Stimulated activated CD8-positive, alpha-beta memory T cell treated with anti-CD3 and anti-CD28 coated beads, Interleukin-4, amount 100 ng/mL, for 1 hour (primary cell): Measurements from ENCODE around the gene CCNE1.
"Not testable (repeated sequence)": the region's sequence is repeated elsewhere in the genome, so short reads cannot be mapped to it uniquely, and the experiment has no call there.

Experiments used
- DNase-seq, 2 donors: peaks; one replicate each; pipeline ENCODE4 v3.0.0-alpha.2; 2020; ENCODE audit warnings: low read depth in 2 of 2, low spot score in 1 of 2

Gene CCNE1

DNA sequence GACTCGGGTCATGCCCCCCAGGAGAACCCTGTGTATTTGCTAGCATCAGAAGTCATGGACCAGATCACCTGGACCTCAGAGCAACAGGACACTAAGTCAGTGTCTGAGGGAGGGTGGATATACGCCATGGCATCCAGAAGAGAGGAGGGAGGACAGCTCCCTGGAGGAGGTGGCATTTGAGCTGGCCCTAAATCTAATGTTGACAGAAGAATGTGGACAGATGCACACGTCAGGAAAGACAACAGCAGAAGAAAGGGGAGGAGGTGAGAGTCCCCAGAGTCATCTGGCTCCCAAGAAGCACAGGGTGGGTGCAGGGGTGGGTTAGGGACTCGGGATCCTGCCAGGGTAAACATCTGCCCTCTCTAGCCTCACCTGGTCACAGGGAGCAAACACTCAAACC lies 24.5 kb upstream of the CCNE1 start:
- no peak for DNase-seq

DNA sequence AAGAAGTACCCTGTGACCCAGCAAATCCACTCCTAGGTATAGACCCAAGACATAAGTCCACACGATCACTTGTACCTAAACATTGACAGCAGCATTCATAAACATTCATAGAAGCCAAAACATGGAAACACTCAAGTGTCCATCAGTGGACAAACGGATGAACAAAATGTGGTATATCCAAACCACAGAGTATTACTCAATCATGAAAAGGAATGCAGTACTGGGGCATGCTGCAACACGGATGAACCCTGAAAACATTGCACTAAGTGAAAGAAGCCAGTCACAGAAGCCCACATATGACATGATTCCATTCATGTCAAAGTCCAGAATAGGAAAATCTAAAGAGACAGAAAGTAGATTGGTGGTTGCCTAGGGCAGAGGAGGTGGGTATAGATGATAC lies 22.8 kb upstream of the CCNE1 start:
- no peak for DNase-seq

DNA sequence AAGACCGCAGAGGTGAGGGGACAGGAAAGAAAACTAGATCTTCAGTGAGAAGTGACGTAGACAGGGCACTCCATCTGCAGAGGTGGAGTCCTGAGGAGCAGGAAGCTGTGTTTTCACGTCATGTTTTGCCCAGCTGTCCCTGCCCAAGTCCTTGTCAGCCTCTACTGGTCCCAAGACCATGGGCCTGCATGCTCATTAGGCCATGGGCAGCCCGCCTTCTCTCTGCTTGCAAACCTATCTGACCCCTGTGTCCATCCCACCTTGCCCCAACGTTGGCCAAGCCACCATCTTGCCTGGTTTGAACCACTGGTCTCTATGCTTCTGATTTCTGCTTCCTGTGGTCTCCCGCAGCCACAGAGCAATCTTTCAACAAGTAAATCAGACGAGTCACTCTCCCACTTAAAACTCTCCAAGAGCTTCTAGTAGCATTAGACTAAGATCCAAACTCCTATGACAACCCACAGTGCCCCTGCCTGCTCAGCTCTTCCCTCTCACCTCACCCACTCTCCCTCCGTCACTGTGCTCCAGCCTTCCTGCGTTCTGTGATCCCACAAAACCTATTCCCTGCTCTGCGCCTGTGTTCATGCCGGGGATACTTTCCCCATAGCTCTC lies 18.6 kb upstream of the CCNE1 start:
- DNase-seq: no peak

DNA sequence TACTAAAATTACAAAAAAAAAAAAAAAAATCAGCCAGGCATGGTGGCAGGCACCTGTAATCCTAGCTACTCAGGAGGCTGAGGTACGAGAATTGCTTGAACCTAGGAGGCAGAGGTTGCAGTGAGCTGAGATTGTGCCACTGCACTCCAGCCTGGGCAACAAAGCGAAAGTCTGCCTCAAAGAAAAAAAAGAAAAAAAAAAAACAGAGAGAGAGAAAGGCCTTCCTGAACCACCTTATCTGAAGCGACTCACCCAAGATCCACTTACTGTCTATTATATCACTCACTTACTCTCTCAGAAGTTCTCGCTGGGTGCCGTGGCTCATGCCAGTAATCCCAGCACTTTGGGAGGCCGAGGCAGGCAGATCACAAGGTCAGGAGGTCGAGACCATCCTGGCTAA lies 17.3 kb upstream of the CCNE1 start:
- not testable (repeated sequence) for DNase-seq

DNA sequence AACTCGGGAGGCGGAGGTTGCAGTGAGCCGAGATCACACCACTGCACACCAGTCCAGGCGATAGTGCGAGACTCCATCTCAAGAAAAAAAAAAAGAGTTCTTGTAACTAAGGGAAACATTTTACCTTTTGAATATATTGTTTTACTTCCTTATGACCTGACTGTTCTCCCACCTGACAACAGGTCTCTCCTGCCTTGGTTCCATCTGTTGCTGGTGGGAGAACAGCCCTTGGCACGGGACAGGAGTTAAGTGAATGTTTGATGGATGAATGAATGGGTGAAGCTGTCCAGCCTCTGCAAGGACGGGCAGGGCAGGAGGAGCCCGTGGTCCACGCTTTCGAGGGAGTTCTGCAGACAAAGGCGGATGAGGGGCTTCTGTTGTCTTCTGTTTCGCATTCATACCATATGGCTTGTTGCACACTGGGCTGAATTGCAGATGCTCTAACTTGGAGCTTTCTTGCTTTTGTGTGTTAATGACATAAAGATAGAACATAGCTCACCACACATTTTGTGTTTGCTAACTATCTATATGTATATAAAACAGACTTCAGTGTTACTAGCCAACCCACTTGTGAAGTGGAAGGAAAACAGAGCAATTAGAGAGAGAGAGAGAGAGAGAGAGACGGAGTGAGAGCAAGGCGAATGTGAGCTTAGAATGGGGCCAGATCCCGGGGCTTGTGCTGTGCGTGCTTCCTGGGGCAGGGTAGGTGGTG lies 16.2 kb upstream of the CCNE1 start:
- DNase-seq: no peak

DNA sequence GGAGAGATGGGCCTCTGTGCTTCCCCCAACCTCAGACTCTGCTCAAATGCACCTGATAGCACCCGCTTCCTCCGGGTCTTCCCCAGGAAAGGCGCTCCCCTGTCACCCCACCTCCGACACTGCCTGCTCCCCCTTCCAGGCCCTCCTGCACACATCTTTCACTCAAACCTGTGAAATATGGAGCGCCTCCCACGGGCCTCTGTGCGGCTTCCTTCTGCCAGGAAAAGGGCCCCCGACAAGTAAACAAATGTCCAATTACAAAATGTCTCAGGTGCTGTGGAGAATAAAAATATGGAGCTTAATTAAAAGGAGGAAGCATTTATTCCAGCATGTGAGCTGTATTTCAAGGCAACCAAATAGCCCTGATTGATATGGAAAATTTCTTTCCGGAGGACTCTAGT lies 15.6 kb upstream of the CCNE1 start:
- DNase-seq: no peak

DNA sequence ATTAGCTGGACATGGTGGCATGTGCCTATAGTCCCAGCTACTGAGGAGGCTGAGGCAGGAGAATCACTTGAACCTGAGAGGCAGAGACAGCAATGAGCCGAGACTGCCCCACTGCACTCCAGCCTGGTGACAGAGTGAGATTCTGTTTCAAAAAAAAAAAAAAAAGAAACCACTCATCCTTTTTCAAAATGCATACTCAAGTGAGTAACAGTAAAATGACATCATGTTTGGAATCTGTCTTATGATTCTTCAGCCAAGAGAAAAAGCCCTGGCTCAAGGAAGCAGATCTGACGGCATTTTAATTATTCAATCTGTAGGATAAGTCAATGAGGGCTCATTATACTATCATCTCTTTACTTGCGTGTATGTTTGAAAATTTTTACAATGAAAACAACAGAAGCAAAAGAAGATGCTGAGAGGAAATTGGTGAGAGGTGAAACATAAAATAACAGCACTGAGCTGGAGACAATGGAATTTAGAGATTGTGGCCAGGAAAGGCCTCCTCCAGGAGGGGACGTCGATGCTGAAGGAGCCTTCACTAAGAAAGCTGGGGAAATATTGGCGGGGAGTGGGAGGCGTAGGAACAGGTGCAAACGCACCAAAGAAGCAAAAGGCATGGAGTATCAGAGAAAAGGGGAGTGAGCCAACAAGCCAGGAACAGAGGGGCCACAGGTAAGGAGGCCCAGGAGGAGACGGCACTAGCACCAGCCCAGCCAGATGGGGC lies 12.9 kb upstream of the CCNE1 start:
- no peak for DNase-seq

DNA sequence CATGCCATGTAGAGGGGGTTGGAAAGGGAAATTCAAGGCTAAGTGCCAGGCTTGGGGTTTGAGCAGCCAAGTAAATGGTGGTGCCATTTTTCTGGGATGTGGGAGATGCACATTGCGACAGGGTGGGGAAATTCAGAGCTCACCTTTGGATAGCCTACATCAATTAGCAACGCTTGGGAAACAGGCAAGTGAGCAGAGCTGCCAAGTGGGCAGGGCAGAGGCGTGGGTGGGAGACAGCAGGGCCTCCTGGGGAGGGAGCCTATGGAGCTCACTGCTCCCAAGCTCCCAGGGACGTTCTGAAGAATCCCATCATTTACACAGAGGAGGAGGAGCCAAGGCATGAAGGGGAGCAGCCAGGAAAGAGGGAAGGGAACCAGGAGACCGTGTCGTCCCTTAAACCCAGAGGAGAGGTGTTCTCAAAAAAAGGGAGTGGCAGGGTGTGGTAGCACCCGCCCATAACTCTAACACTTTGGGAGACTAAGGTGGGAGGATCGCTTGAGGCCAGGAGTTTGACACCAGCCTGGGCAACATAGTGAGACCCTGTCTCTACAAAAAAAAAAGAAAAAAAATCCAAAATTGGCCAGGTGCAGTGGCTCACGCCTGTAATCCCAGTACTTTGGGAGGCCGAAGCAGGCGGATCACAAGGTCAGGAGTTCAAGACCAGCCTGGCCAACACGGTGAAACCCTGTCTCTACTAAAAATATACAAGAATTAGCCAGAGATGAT lies 11.5 kb upstream of the CCNE1 start:
- DNase-seq: no peak

DNA sequence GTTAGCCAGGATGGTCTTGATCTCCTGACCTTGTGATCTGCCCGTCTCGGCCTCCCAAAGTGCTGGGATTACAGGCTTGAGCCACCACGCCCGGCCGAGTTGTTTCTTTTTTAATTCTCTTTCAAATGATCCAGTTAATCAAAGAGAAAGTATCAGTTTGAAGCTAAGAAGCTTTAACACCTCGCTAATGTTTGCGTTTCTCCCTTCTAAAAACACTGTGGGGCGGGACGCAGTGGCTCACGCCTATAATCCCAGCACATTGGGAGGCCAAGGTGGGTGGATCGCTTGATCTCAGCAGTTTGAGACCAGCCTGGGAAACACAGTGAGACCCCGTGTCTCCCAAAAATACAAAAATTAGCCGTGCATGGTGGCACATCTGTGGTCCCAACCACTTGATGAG lies 7.8 kb upstream of the CCNE1 start:
- DNase-seq: not testable (repeated sequence)

DNA sequence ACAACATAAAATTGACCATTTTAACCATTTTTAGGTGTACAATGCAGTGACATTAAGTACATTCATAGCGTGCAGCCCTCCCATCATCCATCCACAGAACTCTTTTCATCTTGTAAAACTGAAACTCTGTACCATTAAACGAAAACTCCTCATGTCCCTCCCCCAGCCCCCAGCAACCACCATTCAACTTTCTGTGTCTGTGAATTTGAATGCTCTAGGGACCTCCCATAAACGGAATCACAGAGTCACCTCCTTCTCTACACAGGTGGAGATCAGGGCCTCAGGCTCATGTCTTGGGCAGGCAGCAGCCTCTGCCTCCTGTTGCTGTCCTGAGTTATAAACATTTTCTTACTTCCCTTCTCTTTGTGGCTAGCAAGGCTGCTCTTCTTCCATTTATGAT lies 7.3 kb upstream of the CCNE1 start:
- no peak for DNase-seq

DNA sequence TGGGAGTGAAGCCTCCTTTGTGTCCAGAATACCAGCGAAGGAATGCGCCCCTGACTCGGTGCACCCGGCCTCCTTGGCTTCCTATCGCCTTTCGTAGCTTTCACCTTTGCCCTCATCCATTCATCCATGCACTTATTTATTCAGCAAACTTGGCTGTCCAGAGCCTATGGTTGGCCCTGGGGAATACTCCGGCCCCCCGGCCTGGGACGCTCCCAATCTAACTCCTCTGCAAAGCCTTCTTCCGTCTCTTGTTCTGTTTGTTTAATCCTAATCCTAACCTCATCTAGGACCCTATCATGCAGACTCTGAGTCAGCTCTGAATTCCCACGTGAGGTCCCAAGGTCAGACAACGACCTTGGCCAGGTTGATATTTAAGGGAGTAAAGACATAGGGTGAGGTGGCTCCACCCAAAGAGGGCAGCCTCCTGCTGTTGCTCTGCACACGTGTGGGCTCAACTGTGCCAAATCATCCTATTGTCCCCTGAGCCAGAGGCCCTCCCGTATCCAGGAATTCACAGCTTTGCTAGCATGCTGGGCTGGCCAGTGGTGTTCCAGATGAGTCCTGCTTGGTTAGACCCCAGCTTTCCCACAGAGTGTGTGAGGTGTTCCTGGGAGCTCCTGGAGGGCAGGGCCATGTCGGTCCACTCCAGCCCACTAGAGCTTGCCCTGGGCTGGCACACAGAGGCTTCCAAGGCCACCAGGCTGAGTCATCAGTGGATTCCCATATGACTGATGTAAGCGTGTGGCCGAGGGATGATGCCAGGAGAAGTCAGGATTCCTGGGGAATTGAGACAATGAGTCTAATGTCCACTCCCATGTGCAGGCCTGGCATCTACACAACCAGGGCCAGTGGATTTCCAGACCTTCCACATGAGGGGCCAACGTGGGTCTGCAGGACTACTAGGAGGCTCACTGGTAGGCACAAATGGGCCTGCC lies 6.5 kb upstream of the CCNE1 start:
- DNase-seq: no peak

DNA sequence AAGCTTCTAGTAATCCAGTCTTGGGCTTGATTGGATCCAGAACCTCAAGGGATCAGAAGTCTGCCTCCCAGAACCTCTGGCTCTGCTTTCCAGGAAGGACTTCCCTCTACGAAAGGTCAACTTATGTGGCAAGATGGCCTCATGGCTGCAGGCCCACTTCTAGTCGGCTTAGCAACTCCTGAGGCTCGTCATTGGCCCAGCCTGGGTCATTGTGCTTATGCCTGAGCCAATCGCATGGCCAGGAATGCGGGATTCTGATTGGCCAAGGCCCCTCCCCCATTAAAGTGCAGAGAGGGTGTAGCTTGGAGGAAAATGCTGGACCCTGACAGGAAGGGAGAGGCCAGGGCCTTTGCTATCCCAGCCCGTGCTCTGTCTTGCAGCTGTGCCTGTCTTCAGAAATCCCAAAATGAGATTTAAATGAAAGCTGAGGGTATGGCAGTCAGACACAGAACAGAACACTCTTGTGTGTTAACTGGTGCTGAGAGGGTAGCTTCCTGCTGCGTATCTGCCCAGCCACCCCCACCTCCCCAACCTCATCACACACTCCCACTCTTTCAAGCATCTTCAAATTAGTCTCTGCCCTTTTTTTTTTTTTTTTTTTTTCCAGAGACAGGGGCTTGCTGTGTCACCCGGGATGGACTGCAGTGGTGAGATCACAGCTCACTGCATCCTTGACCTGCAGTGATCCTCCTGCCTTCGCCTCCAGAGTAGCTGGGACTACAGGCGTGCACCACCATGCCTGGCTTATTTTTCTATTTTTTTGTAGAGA lies 5.5 kb upstream of the CCNE1 start:
- DNase-seq: no peak

DNA sequence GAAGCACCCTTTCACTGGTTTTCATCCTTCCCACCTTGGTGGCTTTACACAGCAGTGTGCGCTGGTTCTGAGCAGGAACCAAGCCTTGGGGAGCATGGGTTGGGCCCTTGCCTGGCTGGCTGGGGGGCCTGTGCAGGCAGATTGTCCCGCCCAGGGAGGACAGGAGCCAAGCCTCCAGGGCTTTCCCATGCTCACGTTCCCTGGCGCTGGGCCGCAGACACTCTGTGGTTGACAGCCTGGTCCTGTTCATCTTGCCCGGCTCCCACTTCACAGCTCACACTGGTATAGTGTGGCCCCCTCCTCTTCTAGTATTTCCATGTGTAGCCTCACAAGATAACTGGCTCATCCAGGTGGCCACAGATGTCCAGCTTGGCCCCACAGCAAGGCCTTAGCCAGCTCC lies 4.6 kb upstream of the CCNE1 start:
- no peak for DNase-seq

DNA sequence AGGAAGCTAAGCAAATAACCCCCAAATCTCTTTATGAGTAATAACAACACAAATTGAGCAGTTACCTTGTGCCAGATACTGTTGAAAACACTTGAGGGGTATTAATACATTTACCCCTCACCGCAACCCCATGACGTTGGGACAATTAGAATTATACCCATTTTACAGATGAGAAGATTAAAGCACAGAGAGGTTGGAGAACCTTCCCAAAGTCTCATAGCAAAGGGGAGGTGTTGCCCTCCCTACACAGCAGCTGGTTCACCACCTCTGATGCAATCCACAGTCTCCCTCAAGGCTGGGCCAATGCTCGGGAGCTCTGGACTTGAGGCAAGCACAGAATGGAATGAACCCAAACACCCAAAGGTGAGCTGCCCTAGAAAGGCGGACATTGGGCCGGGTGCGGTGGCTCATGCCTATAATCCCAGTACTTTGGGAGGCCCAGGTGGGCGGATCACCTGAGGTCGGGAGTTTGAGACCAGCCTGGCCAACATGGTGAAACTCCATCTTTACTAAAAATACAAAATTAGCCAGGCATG lies 3.9 kb upstream of the CCNE1 start:
- no peak for DNase-seq

DNA sequence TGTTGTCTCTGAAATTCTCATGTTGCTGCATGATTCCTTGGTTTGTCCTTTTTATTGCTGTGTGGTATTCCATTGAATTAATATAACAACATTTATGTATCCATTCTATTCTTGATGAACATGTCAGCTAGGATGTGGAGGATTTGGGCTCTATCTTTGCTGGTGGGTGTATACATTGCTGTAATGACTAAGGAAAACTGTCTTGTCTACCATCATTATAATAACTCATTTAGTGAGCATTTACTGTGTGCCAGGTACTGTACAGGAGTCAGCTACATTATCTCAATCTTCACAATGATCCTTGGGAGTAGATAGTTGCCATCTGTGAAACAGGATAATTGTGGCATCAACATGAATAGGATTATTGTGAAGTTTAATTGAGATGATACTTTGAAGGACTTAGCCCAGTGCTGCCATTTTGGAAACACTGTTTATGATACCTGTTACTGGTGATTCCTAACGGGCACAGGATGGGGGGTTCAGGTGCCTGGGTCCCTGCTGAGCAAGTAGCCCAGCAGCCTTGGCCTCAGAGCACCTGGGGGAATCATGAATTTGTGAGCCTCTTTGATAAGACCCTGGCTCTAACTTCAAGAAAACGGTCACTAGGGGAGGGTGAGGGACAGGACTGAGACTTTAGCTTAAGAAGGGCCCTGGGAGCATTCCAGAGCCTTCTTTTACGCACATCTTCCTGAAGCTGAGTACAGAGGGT lies 1.8 kb upstream of the CCNE1 start:
- DNase-seq: no peak

DNA sequence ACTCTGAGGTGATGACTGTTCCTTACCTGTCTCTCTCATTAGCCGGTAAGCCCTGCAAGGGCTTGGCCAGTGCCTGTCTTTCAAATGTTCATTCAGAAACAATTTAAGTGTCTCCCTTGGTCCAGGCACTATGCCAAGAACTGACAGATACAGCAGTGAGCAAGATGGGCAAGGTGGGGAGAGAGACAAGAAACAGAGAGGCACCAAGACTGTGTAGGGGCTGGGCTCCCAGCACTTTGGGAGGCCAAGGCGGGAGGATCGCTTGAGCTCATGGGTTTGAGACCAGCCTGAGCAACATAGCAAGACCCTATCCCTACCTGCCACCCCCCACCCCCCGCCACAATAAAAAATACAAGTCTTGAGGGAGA lies 1.3 kb upstream of the CCNE1 start:
- no peak for DNase-seq

DNA sequence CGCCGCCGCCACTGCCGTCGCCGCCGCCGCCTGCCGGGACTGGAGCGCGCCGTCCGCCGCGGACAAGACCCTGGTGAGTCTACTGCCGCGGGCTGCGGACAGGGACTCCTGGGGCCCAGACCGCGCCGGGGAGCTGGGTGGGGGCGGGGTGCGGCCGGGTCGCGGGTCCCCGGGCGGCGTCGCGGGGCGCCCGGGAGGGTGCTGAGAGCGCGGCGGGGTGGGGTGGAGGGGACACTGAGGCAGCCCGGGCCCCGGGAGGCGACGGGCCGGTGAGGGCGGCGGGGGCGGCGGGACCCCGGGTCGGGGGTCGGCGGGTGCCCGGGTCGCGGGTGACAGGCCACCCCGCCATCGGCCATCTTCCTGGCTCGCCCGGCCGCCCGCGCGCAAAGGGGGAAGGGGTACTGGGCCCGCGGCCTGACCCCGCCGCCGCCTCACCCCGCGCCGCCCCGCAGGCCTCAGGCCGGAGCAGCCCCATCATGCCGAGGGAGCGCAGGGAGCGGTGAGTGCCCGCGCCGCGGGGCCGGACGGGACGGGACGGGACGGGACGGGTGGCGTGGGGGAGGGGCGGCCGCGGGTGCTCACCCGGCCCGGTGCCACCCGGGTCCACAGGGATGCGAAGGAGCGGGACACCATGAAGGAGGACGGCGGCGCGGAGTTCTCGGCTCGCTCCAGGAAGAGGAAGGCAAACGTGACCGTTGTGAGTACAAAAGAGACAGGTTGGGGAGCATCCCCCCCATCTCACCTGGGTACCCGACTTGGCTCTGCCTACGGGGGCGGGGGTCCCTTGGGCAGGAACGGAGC lies 489 bp downstream of the CCNE1 start:
- DNase-seq: no peak

DNA sequence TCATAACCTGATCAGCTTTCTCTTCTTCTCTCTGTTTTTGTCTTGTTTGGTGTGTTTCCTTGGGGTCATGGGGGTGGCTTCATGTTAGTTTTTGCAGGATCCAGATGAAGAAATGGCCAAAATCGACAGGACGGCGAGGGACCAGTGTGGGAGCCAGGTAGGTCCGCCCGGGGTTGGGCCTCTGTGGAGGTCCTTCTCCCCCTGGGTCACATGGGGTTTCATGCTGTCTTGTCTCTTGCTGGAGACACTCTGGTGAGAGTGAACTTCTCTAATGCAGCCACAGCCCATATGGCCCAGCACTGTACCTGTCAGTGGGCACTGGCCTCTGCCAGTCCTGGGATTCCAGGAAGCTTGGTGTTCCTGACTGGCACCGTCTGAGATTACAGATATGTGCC lies 1.1 kb downstream of the CCNE1 start:
- DNase-seq: no peak
